PC-3 (cell line): Measurements from ENCODE around the gene OASL. TPM values are rescaled to one million over a fixed set of nuclear protein-coding genes. Genes with fewer than 3 reads are reported as not detected.

ENCODE experiments used
- ATAC-seq: fragments of 200-7000 bp; cut with Tn5 transposase; 2 replicates; pipeline ENCODE4 v1.9.1; 2020; ENCODE audit warnings: mild to moderate bottlenecking, moderate library complexity
- BruUV-seq: library from RNA; stranded (reverse); fragments of 400-500 nt; replicated peaks from 2 replicates; lab custom pipeline; 2021; lab: Mats Ljungman, UMichigan
- CTCF ChIA-PET: fragments of 300-600 bp; sonication (Branson Sonifier 250); formaldehyde crosslinking; loops from one replicate; lab custom pipeline; 2022; ENCODE audit warnings: antibody characterized with exemption; lab: Charles Lee
- POLR2A ChIA-PET: fragments of 300-600 bp; sonication (Branson Sonifier 250); formaldehyde crosslinking; loops from one replicate; lab custom pipeline; 2022; ENCODE audit warnings: antibody characterized with exemption; ENCODE audit not compliant: unreplicated experiment; lab: Charles Lee
- DNase-seq: peaks from one replicate; pipeline ENCODE4 v3.0.0-alpha.2; 2015
- H2AFZ ChIP-seq: fragments of 300-600 bp; sonication (generic); 2 replicates; pipeline ENCODE4 v1.6.0; 2016; ENCODE audit warnings: antibody characterized with exemption, low read length
- H3F3A ChIP-seq: fragments of 300-600 bp; sonication (generic); one replicate; pipeline ENCODE4 v1.6.0; 2017; ENCODE audit warnings: antibody characterized with exemption, low read length, control low read depth, mild to moderate bottlenecking; ENCODE audit not compliant: unreplicated experiment
- H3K27ac ChIP-seq: fragments of 300-600 bp; sonication (generic); 2 replicates; pipeline ENCODE4 v1.5.1; 2016; ENCODE audit warnings: mild to moderate bottlenecking, low read length
- H3K27me3 ChIP-seq: fragments of 300-600 bp; sonication (generic); 2 replicates; pipeline ENCODE4 v1.6.1; 2016; ENCODE audit warnings: low read length, mixed read lengths
- H3K36me3 ChIP-seq: fragments of 300-600 bp; sonication (generic); 2 replicates; pipeline ENCODE4 v1.6.1; 2016; ENCODE audit warnings: low read depth, mixed run types, low read length, mixed read lengths
- H3K4me1 ChIP-seq: fragments of 300-600 bp; sonication (generic); 2 replicates; pipeline ENCODE4 v1.5.1; 2016; ENCODE audit warnings: low read length; ENCODE audit not compliant: insufficient read depth
- H3K4me2 ChIP-seq: fragments of 300-600 bp; sonication (generic); 2 replicates; pipeline ENCODE4 v1.6.0; 2016; ENCODE audit warnings: low read length
- H3K4me3 ChIP-seq: fragments of 300-600 bp; sonication (generic); 2 replicates; pipeline ENCODE4 v1.5.1; 2016; ENCODE audit warnings: mild to moderate bottlenecking, low read length, mixed read lengths
- H3K79me2 ChIP-seq: fragments of 300-600 bp; sonication (generic); 2 replicates; pipeline ENCODE4 v1.6.1; 2017; ENCODE audit warnings: low read length, mixed read lengths
- H3K9ac ChIP-seq: fragments of 300-600 bp; sonication (generic); 2 replicates; pipeline ENCODE4 v1.6.0; 2016; ENCODE audit warnings: mild to moderate bottlenecking, low read length
- H3K9me2 ChIP-seq: fragments of 300-600 bp; sonication (generic); replicated peaks from 2 replicates; pipeline ENCODE4 v1.6.1; 2016; ENCODE audit warnings: mixed run types, low read length, mixed read lengths
- H3K9me3 ChIP-seq: fragments of 300-600 bp; sonication (generic); 2 replicates; pipeline ENCODE4 v1.6.1; 2016; ENCODE audit warnings: low read length, mixed read lengths
- H4K20me1 ChIP-seq: fragments of 300-600 bp; sonication (generic); 2 replicates; pipeline ENCODE4 v1.6.1; 2016; ENCODE audit warnings: low read length, mixed read lengths
- EZH2 ChIP-seq: fragments of 300-600 bp; sonication (generic); IDR thresholded peaks from one replicate; pipeline ENCODE4 v1.6.1; 2017; ENCODE audit warnings: antibody characterized with exemption, mild to moderate bottlenecking, low read length; ENCODE audit not compliant: unreplicated experiment
- EZH2phosphoT487 ChIP-seq: fragments of 300-600 bp; sonication (generic); IDR thresholded peaks from 2 replicates; pipeline ENCODE4 v1.6.1; 2018; ENCODE audit warnings: mild to moderate bottlenecking, antibody characterized with exemption, low read length, borderline replicate concordance
- intact Hi-C: fragments of 100-400 bp; cut with micrococcal nuclease; formaldehyde crosslinking; loops from 2 replicates; pipeline ENCODE4 v1.9.0; 2023
- total RNA-seq: library from RNA; depleted of rRNA; stranded (reverse); fragments of >200 nt; gene quantifications from 2 replicates; pipeline ENCODE4 v1.2.3, GENCODE V29; 2014
- TF ChIP-seq, protein P1 (sequence below): fragments of 300-600 bp; sonication (generic); conservative IDR thresholded peaks from 2 replicates; pipeline ENCODE4 v1.5.1; 2017; ENCODE audit warnings: antibody characterized with exemption, low read depth, mild to moderate bottlenecking, low read length

OASL gene
- total RNA-seq, 1 experiment from 2014 or later: 7.6 TPM

DNA sequence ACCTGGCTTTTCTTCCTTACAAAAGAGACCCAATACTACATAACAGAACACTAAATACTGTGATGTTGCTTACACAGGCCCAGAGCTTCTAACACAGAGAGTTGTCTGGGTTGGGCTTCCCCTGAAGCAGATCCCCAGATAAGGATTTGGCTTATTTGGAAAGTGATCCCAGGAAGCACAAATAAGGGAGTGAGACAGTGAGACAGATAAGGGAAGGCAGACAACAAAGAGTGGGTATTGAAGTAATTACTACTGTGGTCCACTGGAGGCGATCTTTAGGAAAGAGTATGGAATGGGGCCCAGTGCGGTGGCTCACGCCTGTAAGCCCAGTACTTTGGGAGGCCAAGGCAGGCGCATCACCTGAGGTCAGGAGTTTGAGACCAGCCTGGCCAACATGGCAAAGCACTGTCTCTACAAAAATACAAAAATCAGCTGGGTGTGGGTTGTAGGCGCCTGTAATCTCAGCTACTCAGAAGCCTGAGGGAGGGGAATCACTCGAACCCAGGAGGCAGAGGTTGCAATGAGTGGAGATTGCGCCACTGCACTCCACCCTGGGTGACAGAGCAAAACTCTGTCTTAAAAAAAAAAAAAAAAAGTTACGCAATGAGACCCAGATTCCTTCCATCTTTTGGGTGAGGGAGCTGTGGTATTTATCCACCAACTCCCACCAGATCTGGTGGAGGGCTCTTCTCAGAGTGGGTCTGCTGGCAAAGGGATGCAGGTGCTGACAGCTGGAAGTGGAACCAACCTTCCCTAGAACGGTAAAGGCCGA, 12.6 kb downstream of the OASL start:
- no peak overlapping the region for H3K4me3 ChIP-seq
- no peak overlapping the region for H3K27ac ChIP-seq
- no peaks in the 10 kb centered on the region for H3K27me3 ChIP-seq
- H3K4me2 ChIP-seq: no peak overlapping the region
- BruUV-seq: no TSS peak
- no peaks in the 10 kb centered on the region for H3K79me2 ChIP-seq
- no peak for TF ChIP-seq EZH2
- TF ChIP-seq, protein P1, sequence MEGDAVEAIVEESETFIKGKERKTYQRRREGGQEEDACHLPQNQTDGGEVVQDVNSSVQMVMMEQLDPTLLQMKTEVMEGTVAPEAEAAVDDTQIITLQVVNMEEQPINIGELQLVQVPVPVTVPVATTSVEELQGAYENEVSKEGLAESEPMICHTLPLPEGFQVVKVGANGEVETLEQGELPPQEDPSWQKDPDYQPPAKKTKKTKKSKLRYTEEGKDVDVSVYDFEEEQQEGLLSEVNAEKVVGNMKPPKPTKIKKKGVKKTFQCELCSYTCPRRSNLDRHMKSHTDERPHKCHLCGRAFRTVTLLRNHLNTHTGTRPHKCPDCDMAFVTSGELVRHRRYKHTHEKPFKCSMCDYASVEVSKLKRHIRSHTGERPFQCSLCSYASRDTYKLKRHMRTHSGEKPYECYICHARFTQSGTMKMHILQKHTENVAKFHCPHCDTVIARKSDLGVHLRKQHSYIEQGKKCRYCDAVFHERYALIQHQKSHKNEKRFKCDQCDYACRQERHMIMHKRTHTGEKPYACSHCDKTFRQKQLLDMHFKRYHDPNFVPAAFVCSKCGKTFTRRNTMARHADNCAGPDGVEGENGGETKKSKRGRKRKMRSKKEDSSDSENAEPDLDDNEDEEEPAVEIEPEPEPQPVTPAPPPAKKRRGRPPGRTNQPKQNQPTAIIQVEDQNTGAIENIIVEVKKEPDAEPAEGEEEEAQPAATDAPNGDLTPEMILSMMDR: no peak; the same call in 1 of the 2 replicates
- no peak for TF ChIP-seq EZH2phosphoT487
- no peak overlapping the region for H3K9ac ChIP-seq
- CTCF ChIA-PET: interaction anchor here (0.6 kb wide), 1 partner anchor 1278 kb away, joined by 3 read pairs; no protein-coding TSS in a partner anchor
- H3K9me3 ChIP-seq: no peaks in the 10 kb centered on the region
- intact Hi-C loops: no loop called here
- POLR2A ChIA-PET: interaction anchor here (0.6 kb wide), 1 partner anchor 212 kb away, joined by 9 read pairs; no protein-coding TSS in a partner anchor
- H3K36me3 ChIP-seq: no peaks in the 10 kb centered on the region
- ATAC-seq: peak; percentile 45
- no peak overlapping the region for H2AFZ ChIP-seq
- H3K9me2 ChIP-seq: no peaks in the 10 kb centered on the region
- no peak for DNase-seq
- peaks cover 3% of the 10 kb centered on the region; the same call in 1 of the 2 replicates for H3K4me1 ChIP-seq
- H3F3A ChIP-seq: no peaks in the 10 kb centered on the region
- no peaks in the 10 kb centered on the region for H4K20me1 ChIP-seq

DNA sequence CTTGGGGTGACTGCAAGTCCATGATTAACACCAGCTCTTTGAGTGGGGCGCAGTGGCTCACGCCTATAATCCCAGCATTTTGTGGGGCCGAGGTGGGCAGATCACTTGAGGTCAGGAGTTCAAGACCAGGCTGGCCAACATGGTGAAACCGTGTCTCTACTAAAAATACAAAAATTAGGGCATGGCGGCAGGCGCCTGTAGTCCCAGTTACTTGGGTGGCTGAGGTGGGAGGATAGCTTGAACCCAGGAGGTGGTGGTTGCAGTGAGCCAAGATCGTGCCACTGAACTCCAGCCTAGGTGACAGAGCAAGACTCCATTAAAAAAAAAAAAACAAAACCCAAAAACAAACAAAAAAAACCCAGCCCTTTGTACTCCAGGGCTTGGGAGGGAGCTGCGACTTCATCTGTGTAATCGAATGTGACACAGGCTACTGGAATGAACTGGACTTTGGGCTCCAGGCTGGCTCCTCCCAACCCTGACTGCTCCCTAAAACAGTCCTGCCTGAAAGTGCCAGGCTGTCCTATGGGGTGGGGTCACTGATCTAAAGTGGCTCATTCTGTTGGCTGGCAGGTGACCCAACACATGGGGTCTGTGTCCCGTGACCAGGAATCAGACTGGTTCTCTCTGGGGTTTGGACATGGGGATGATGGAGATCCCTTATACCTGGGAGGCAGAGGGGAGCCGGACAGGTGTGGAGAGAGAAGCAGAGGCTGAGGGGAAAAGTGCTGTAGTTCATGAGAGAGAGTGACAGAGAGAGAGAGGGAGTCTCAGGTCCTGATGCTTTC, 13.4 kb downstream of the OASL start:
- no peaks in the 10 kb centered on the region for H3K27me3 ChIP-seq
- intact Hi-C loops: no loop called here
- no peak overlapping the region for H3K9ac ChIP-seq
- H3K36me3 ChIP-seq: no peaks in the 10 kb centered on the region
- peak; percentile 74 for ATAC-seq
- CTCF ChIA-PET: no interaction called here
- TF ChIP-seq EZH2 (no peak), EZH2phosphoT487 (no peak)
- TF ChIP-seq, protein P1: no peak
- no peak overlapping the region for H2AFZ ChIP-seq
- no peak overlapping the region for H3K4me3 ChIP-seq
- H4K20me1 ChIP-seq: no peaks in the 10 kb centered on the region
- DNase-seq: peak; percentile 26
- POLR2A ChIA-PET: interaction anchor here (0.6 kb wide), 1 partner anchor 213 kb away, joined by 9 read pairs; no protein-coding TSS in a partner anchor
- no TSS peak for BruUV-seq
- H3K4me1 ChIP-seq: peaks cover 3% of the 10 kb centered on the region; the same call in 1 of the 2 replicates
- H3K9me2 ChIP-seq: no peaks in the 10 kb centered on the region
- no peaks in the 10 kb centered on the region for H3K79me2 ChIP-seq
- H3K27ac ChIP-seq: no peak overlapping the region
- no peaks in the 10 kb centered on the region for H3F3A ChIP-seq
- no peak overlapping the region for H3K4me2 ChIP-seq
- no peaks in the 10 kb centered on the region for H3K9me3 ChIP-seq
